K562 (cell line): Measurements from ENCODE around the gene CYP2A6. TPM values are rescaled to one million over a fixed set of nuclear protein-coding genes. Genes with fewer than 3 reads are reported as not detected.
A peak's percentile ranks its signal among the peaks of the same experiment; 100 is the strongest.

Experiments used
- ATF7 ChIP-seq: fragments of 450-650 bp; IDR thresholded peaks from 2 replicates; pipeline ENCODE4 v1.7.1; 2014; ENCODE audit warnings: mild to moderate bottlenecking, moderate library complexity
- CREB3 ChIP-seq: fragments of 450-650 bp; conservative IDR thresholded peaks from 2 replicates; pipeline ENCODE4 v1.6.1; 2016; ENCODE audit warnings: missing genetic modification characterization, low read depth, mild to moderate bottlenecking, missing compliant biosample characterization, moderate library complexity
- GATAD2B ChIP-seq: fragments of 450-650 bp; IDR thresholded peaks from 2 replicates; pipeline ENCODE4 v1.6.1; 2017; ENCODE audit warnings: mild to moderate bottlenecking, borderline replicate concordance
- HEY1 ChIP-seq: fragments of 250-450 bp; sonication (Bioruptor Pico); IDR thresholded peaks from 2 replicates; pipeline ENCODE4 v1.5.0; 2020; ENCODE audit warnings: mild to moderate bottlenecking, moderate library complexity, borderline replicate concordance
- RBFOX2 ChIP-seq: fragments of 200-400 bp; formaldehyde crosslinking; IDR thresholded peaks from 2 replicates; pipeline ENCODE4 v1.6.1; 2017; ENCODE audit warnings: low read depth, mild to moderate bottlenecking, low read length, moderate library complexity
- RHOXF2B ChIP-seq: fragments of 250-450 bp; sonication (Bioruptor Pico); conservative IDR thresholded peaks from 2 replicates; pipeline ENCODE4 v1.5.1; 2021
- STAT5B ChIP-seq: fragments of 250-450 bp; sonication (Bioruptor Pico); IDR thresholded peaks from 2 replicates; pipeline ENCODE4 v1.8.0; 2021; ENCODE audit warnings: mild to moderate bottlenecking, inconsistent platforms
- TAF1 ChIP-seq: IDR thresholded peaks from 2 replicates; pipeline ENCODE4 v1.6.1; 2011; ENCODE audit warnings: mild to moderate bottlenecking, low read length, moderate library complexity; ENCODE audit not compliant: insufficient read depth, control insufficient read depth, severe bottlenecking; ENCODE audit errors: extremely low read depth
- TRIM24 ChIP-seq, 2 experiments: fragments of 450-650 bp; IDR thresholded peaks; 2 replicates each; pipeline ENCODE4 v1.6.1; 2016
- TSHZ1 ChIP-seq: fragments of 250-450 bp; sonication (Bioruptor Pico); IDR thresholded peaks from 2 replicates; pipeline ENCODE4 v1.4.0; 2020; ENCODE audit warnings: mild to moderate bottlenecking, moderate library complexity
- ZBTB33 ChIP-seq: sonication (generic); formaldehyde crosslinking; IDR thresholded peaks from 2 replicates; pipeline ENCODE4 v1.8.1; 2023; ENCODE audit warnings: mild to moderate bottlenecking, missing genetic modification reagents
- ZNF324 ChIP-seq: fragments of 250-450 bp; sonication (Bioruptor Pico); IDR thresholded peaks from 2 replicates; pipeline ENCODE4 v1.4.0; 2020; ENCODE audit warnings: mild to moderate bottlenecking
- ZNF592 ChIP-seq: fragments of 450-650 bp; IDR thresholded peaks from 2 replicates; pipeline ENCODE4 v1.6.1; 2017; ENCODE audit warnings: antibody characterized with exemption, mild to moderate bottlenecking
- ZNF766 ChIP-seq: fragments of 200-800 bp; sonication (Bioruptor generic); conservative IDR thresholded peaks from 2 replicates; pipeline ENCODE4 v1.6.1; 2016; ENCODE audit warnings: missing genetic modification characterization, missing compliant biosample characterization
- polyA plus RNA-seq, 8 experiments: library from polyadenylated mRNA; depleted of rRNA in 4 of 8; stranded (reverse) in 5 of 8; unstranded in 3 of 8; fragments of >200 nt; fragmentation: Nextera tagmentation in 2 of 8; fragmentation: Illumina TruSeq in 1 of 8; extraction: Ambion mirVana in 2 of 8; extraction: Trizol in 1 of 8; gene quantifications; 2 replicates each; pipeline versions ENCODE4 v1.2.1 to v1.2.3, GENCODE V29; 2011 to 2014; ENCODE audit warnings: inconsistent platforms in 1 of 8, missing spikeins in 1 of 8
- total RNA-seq, 7 experiments: library from RNA; depleted of rRNA in 6 of 7; stranded (reverse); fragments of >200 nt in 6 of 7; fragmentation: Illumina TruSeq in 2 of 7; extraction: Trizol in 2 of 7; gene quantifications; 2 replicates each; pipeline versions ENCODE4 v1.2.1 to v1.2.3, GENCODE V29; 2011 to 2021; ENCODE audit warnings: low replicate concordance in 1 of 7

CYP2A6 gene
- total and polyA plus RNA-seq, 9 of the 15 experiments (the other 6 are each of a cell fraction or from before 2014, with no cell fraction given): 0.31 TPM; not detected in 8

GRCh38 chr19:40809358-40810086, 40.7 kb downstream of the CYP2A6 start (continued):
- TF ChIP-seq ZBTB33 (peak; percentile 45; the same call in 1 of the 2 replicates), ATF7 (no peak), ZNF592 (no peak), ZNF324 (CRISPR knock-in tag) (no peak), ZNF766 (CRISPR knock-in tag) (0 out of 2 replicates have a peak, but pooled peaks have one; percentile 6), CREB3 (tag) (no peak), RBFOX2 (peak; percentile 66), STAT5B (CRISPR knock-in tag) (no peak), HEY1 (no peak), TAF1 (no peak), GATAD2B (no peak), TRIM24 (IDR thresholded peaks at IDR 0.05) (no peak), TSHZ1 (CRISPR knock-in tag) (no peak), RHOXF2B (CRISPR knock-in tag) (no peak)
